HG03457 (cell line): ENCODE measurements around the gene SEL1L2.

Source experiments
- ATAC-seq: cut with Tn5 transposase; IDR thresholded peaks from one replicate; pipeline ENCODE4 v1.9.1; 2021; ENCODE audit warnings: moderate number of reproducible peaks; ENCODE audit not compliant: unreplicated experiment

The SEL1L2 gene

GRCh38 chr20:13934992-13935894 lies 55.2 kb downstream of the SEL1L2 start:
- ATAC-seq = no peak

- no peak for ATAC-seq
These were observed 60.1 kb downstream of the SEL1L2 start for GRCh38 chr20:13930281-13930680.

GRCh38 chr20:13929836-13930235 lies 60.6 kb downstream of the SEL1L2 start:
- ATAC-seq = no peak

GRCh38 chr20:13928901-13929300 lies 61.5 kb downstream of the SEL1L2 start:
- no peak for ATAC-seq

GRCh38 chr20:13927171-13927570 lies 63.2 kb downstream of the SEL1L2 start:
- no peak for ATAC-seq

- ATAC-seq = no peak
These were observed 68.2 kb downstream of the SEL1L2 start for GRCh38 chr20:13922241-13922640.

- no peak for ATAC-seq
These were observed 75.1 kb downstream of the SEL1L2 start for GRCh38 chr20:13915284-13915683.

GRCh38 chr20:13913572-13913971 lies 76.8 kb downstream of the SEL1L2 start:
- no peak for ATAC-seq

- no peak for ATAC-seq
These were observed 77.3 kb downstream of the SEL1L2 start for GRCh38 chr20:13913131-13913530.

GRCh38 chr20:13910492-13910891 lies 79.9 kb downstream of the SEL1L2 start:
- no peak for ATAC-seq

- ATAC-seq = no peak
These were observed 81.3 kb downstream of the SEL1L2 start for GRCh38 chr20:13909067-13909466.

GRCh38 chr20:13904766-13905165 lies 85.6 kb downstream of the SEL1L2 start:
- no peak for ATAC-seq

GRCh38 chr20:13900496-13900895 lies 89.9 kb downstream of the SEL1L2 start:
- no peak for ATAC-seq

GRCh38 chr20:13898012-13898612 lies 92.3 kb downstream of the SEL1L2 start:
- ATAC-seq = no peak

- no peak for ATAC-seq
These were observed 98.8 kb downstream of the SEL1L2 start for GRCh38 chr20:13891575-13891974.

- no peak for ATAC-seq
These were observed 105.6 kb downstream of the SEL1L2 start for GRCh38 chr20:13884803-13885202.

GRCh38 chr20:13883425-13883824 lies 107.0 kb downstream of the SEL1L2 start:
- ATAC-seq = no peak

GRCh38 chr20:13878566-13878965 lies 111.8 kb downstream of the SEL1L2 start:
- ATAC-seq = no peak

GRCh38 chr20:13877793-13878192 lies 112.6 kb downstream of the SEL1L2 start:
- ATAC-seq = no peak

- ATAC-seq = no peak
These were observed 115.1 kb downstream of the SEL1L2 start for GRCh38 chr20:13875265-13875811.

- no peak for ATAC-seq
These were observed 115.8 kb downstream of the SEL1L2 start for GRCh38 chr20:13874394-13875157.
